NCI-H2107 (cell line): Measurements from ENCODE around the gene TREX2.

ENCODE experiments used
- DNase-seq: peaks from one replicate; lab custom pipeline; 2025; lab: John Stamatoyannopoulos, UW

TREX2 gene

GRCh38 chrX:153475751-153476281, 30.0 kb upstream of the TREX2 start:
- DNase-seq, result no peak

- no peak for DNase-seq
Observed at GRCh38 chrX:153475271-153475670, 29.4 kb upstream of the TREX2 start.

- DNase-seq, result no peak
Observed at GRCh38 chrX:153474718-153475117, 28.9 kb upstream of the TREX2 start.

GRCh38 chrX:153474266-153474665, 28.4 kb upstream of the TREX2 start:
- DNase-seq, result no peak

- no peak for DNase-seq
Observed at GRCh38 chrX:153473126-153473525, 27.3 kb upstream of the TREX2 start.

GRCh38 chrX:153471663-153472280, 25.9 kb upstream of the TREX2 start:
- DNase-seq, result no peak

GRCh38 chrX:153470411-153471363, 24.8 kb upstream of the TREX2 start, which contains the start of gene HAUS7:
HAUS7 (minus strand) TSS chrX:153470576; CDS start chrX:153470557, 19 bp downstream.
- peak; percentile 97 for DNase-seq

GRCh38 chrX:153469811-153470410, 24.1 kb upstream of the TREX2 start:
- no peak for DNase-seq

GRCh38 chrX:153468008-153468580, 22.2 kb upstream of the TREX2 start:
- DNase-seq, result no peak

GRCh38 chrX:153465691-153466380, 20.0 kb upstream of the TREX2 start:
- DNase-seq, result no peak

GRCh38 chrX:153464116-153464515, 18.3 kb upstream of the TREX2 start:
- DNase-seq, result no peak

- DNase-seq, result no peak
Observed at GRCh38 chrX:153463556-153463955, 17.7 kb upstream of the TREX2 start.

- DNase-seq, result no peak
Observed at GRCh38 chrX:153463031-153463430, 17.2 kb upstream of the TREX2 start.

- DNase-seq, result no peak
Observed at GRCh38 chrX:153462291-153462690, 16.4 kb upstream of the TREX2 start.

GRCh38 chrX:153460826-153461225, 15.0 kb upstream of the TREX2 start:
- no peak for DNase-seq

GRCh38 chrX:153459986-153460385, 14.1 kb upstream of the TREX2 start:
- DNase-seq, result no peak

- DNase-seq, result no peak
Observed at GRCh38 chrX:153458476-153458875, 12.6 kb upstream of the TREX2 start.

GRCh38 chrX:153457827-153458466, 12.1 kb upstream of the TREX2 start:
- DNase-seq, result no peak

- DNase-seq, result no peak
Observed at GRCh38 chrX:153457136-153457825, 11.4 kb upstream of the TREX2 start.

GRCh38 chrX:153456704-153457103, 10.8 kb upstream of the TREX2 start:
- DNase-seq, result no peak
